SK-N-DZ (cell line): ENCODE measurements around the gene CHRFAM7A. TPM values are rescaled to one million over a fixed set of nuclear protein-coding genes. Genes with fewer than 3 reads are reported as not detected.
"Not testable (repeated sequence)": the region's sequence is repeated elsewhere in the genome, so short reads cannot be mapped to it uniquely, and the experiment has no call there.

Source experiments
- DNase-seq: peaks from one replicate; pipeline ENCODE4 v3.0.0-alpha.2; 2015; ENCODE audit warnings: low spot score
- polyA plus RNA-seq, 2 experiments: library from polyadenylated mRNA; depleted of rRNA; stranded (reverse); fragments of >200 nt; gene quantifications; 2 replicates each; pipeline ENCODE4 v1.2.3, GENCODE V29; 2014

CHRFAM7A gene
- 6.3 and 7.9 TPM in 2 replicates for polyA plus RNA-seq (2014; cell fraction: cytosol; rRNA removed)
- 8.4 and 13.1 TPM in 2 replicates for polyA plus RNA-seq (2014; cell fraction: nucleus; rRNA removed)

- not testable (repeated sequence) for DNase-seq
Measured at GRCh38 chr15:30392766-30393663, at the start of gene CHRFAM7A. CHRFAM7A (minus strand) TSS chr15:30393540; CDS start chr15:30383351, 10,189 bp downstream.

GRCh38 chr15:30438348-30438747, 45.0 kb upstream of the CHRFAM7A start:
- not testable (repeated sequence) for DNase-seq

- not testable (repeated sequence) for DNase-seq
Measured at GRCh38 chr15:30435878-30436277, 42.5 kb upstream of the CHRFAM7A start.

- not testable (repeated sequence) for DNase-seq
Measured at GRCh38 chr15:30420723-30421122, 27.4 kb upstream of the CHRFAM7A start.

- DNase-seq: not testable (repeated sequence)
Measured at GRCh38 chr15:30414160-30414559, 20.8 kb upstream of the CHRFAM7A start, which contains the start of gene GOLGA8R. GOLGA8R (minus strand) TSS chr15:30414260; CDS start chr15:30414162, 98 bp downstream.

GRCh38 chr15:30407636-30408035, 14.3 kb upstream of the CHRFAM7A start:
- not testable (repeated sequence) for DNase-seq

- not testable (repeated sequence) for DNase-seq
Measured at GRCh38 chr15:30398988-30399387, 5.6 kb upstream of the CHRFAM7A start.

- DNase-seq: not testable (repeated sequence)
Measured at GRCh38 chr15:30393664-30393991, 288 bp upstream of the CHRFAM7A start.

- not testable (repeated sequence) for DNase-seq
Measured at GRCh38 chr15:30386318-30386887, 6.9 kb downstream of the CHRFAM7A start.

- DNase-seq: not testable (repeated sequence)
Measured at GRCh38 chr15:30377082-30377413, 16.3 kb downstream of the CHRFAM7A start.

GRCh38 chr15:30376375-30377081, 16.8 kb downstream of the CHRFAM7A start:
- DNase-seq: not testable (repeated sequence)

- peak; percentile 7 for DNase-seq
Measured at GRCh38 chr15:30375872-30376271, 17.5 kb downstream of the CHRFAM7A start.

- not testable (repeated sequence) for DNase-seq
Measured at GRCh38 chr15:30374862-30375261, 18.5 kb downstream of the CHRFAM7A start.

- not testable (repeated sequence) for DNase-seq
Measured at GRCh38 chr15:30368271-30368670, 25.1 kb downstream of the CHRFAM7A start.

GRCh38 chr15:30367246-30367645, 26.1 kb downstream of the CHRFAM7A start:
- DNase-seq: not testable (repeated sequence)

- DNase-seq: not testable (repeated sequence)
Measured at GRCh38 chr15:30361404-30361803, 31.9 kb downstream of the CHRFAM7A start.

- DNase-seq: not testable (repeated sequence)
Measured at GRCh38 chr15:30360990-30361389, 32.4 kb downstream of the CHRFAM7A start.

GRCh38 chr15:30355043-30355442, 38.3 kb downstream of the CHRFAM7A start:
- not testable (repeated sequence) for DNase-seq

GRCh38 chr15:30349803-30350202, 43.5 kb downstream of the CHRFAM7A start:
- DNase-seq: not testable (repeated sequence)

GRCh38 chr15:30336584-30336983, 56.8 kb downstream of the CHRFAM7A start:
- not testable (repeated sequence) for DNase-seq

GRCh38 chr15:30334152-30334551, 59.2 kb downstream of the CHRFAM7A start:
- not testable (repeated sequence) for DNase-seq

GRCh38 chr15:30326145-30326544, 67.2 kb downstream of the CHRFAM7A start:
- not testable (repeated sequence) for DNase-seq
